HG02840 (cell line): ENCODE measurements around the gene MCM9.

Experiments
- ATAC-seq: cut with Tn5 transposase; IDR thresholded peaks from one replicate; pipeline ENCODE4 v1.9.1; 2021; ENCODE audit warnings: mild to moderate bottlenecking, moderate library complexity, moderate number of reproducible peaks; ENCODE audit not compliant: unreplicated experiment, low FRiP score

The MCM9 gene

DNA sequence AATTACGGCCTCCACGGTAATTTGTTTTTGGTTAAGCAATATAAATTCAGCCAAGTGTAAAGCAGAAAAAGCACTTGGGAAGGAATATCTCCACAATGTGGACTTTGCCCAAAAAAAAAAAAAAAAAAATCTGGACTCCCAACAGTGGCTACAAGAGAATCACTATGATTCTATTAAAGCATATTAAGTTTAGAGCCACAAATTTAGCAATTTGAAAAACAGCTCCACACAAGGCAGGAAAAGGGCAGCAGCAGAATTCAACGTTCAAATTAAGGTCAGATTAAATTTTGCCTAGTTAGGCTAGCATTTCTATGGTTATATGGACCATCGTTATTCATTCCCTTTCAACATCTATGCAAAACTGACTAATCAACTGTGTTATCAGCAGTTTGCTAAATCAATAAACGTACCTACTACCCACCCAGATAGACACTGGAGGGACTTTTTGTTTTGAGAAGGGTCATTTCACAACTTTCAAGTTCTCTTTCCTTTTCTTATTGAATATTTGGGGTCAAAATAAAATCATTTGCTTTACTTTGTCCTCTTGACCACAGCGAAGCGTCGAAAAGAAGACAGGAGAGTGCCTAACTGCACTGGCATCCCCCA lies 1.0 kb downstream of the MCM9 start:
- peak; percentile 4 for ATAC-seq

DNA sequence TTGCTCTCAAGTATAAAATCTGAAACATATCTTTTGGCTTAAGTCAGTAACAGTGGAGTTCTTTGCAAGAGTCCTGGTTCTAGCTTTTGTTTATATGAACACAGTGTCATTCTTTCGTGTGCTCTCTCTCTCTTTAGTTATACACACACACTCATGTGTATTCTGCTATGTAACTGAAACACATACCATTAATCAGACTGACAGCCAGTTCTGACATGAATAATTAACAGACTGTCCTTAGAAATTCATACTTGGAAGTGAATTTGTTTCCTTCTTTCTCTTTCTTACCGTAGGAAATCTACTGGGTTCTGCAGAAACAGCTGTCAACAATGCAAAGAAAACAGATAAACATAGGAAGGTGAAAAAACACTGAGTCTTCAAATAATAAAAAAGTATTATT lies 2.5 kb downstream of the MCM9 start:
- no peak for ATAC-seq

DNA sequence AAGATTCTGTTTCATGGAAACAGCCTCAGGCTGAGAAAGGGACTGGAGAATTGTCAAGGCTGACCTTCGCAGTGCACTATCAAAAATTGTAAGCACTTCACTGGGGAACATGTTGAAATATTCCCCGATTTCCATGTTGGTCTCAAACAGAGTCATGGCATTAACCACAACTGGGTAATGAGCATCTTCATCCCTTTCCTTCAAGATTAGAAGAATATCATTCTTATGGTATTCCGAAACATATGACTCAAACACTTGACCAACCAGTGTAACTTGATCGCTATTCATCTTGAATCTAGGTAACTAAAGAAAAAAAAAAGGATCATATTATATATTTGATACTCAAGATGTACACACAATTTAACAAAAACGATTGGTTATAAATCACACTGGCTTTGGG lies 3.5 kb downstream of the MCM9 start:
- no peak for ATAC-seq

DNA sequence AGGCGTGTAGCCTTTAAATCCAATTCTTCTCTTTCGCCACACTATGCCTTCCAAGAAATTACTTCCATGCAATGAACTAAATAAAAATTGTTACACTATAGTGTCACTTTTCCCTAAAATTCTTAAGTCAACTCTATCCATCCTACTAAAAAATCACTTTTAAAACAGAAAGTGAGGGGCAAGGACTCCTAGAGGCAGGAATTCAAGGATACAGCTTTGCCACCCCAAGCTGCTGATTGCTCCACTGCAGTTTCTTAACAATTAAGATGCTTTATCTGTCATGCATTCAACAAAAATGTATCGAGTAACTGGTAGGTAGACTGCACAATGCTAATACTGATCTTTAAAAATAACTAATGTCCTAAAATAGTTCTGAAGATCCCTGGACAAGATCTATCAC lies 4.3 kb downstream of the MCM9 start:
- ATAC-seq, result no peak

DNA sequence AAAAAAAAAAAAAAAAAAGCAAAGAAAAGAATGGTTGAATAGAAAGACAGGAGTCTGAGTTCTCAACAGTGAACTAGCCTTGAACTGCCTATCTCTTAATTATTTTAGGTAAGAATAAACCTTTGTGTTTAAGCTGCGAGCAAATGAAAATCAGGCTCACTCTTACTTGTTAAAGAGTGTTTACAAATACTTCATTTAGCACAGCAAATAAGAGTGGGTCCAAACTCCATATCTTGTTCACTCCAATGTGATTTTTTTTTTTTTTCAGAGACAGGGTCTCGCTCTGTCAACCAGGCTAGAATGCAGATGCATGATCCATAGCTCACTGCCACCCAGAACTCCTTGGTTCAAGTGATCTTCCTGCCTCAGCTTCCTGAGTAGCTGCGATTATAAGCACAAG lies 11.9 kb downstream of the MCM9 start:
- ATAC-seq, result no peak

DNA sequence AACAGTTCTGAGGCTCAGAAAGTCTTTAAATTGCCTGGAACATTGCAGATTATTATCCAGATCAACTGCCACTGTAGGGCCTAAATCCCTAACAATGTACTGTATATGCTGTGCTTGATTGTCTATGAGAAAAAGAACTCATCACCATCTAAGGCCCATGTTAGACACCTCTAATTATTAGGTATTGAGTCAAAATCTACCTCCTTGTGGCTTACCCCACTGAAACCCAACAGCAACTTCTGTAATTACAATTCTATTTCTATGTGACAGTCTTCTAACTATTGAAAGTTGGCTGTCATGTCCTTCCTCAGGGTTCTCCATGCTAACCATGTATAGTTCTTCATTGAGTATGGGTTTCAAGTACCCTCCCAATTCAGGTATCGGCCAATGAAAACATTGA lies 13.9 kb downstream of the MCM9 start:
- ATAC-seq, result no peak

DNA sequence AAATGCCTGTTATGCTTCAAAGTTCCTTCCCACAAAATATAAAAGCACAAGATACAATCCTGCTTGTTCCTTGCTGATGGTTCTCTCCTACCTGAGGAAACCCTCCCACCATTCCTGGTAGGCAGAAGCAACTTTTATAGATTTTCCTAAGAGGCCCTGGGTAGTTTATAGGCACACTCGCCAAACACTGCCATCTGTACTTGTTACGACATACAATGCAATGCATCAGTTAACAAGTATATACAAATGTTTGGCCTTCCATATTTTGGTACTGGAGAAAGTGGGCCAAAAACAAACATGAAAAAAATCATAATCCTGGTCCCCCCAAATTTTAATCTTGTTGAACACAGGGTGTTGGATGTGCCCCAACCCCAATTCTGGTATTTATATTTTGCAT lies 16.6 kb downstream of the MCM9 start:
- no peak for ATAC-seq

DNA sequence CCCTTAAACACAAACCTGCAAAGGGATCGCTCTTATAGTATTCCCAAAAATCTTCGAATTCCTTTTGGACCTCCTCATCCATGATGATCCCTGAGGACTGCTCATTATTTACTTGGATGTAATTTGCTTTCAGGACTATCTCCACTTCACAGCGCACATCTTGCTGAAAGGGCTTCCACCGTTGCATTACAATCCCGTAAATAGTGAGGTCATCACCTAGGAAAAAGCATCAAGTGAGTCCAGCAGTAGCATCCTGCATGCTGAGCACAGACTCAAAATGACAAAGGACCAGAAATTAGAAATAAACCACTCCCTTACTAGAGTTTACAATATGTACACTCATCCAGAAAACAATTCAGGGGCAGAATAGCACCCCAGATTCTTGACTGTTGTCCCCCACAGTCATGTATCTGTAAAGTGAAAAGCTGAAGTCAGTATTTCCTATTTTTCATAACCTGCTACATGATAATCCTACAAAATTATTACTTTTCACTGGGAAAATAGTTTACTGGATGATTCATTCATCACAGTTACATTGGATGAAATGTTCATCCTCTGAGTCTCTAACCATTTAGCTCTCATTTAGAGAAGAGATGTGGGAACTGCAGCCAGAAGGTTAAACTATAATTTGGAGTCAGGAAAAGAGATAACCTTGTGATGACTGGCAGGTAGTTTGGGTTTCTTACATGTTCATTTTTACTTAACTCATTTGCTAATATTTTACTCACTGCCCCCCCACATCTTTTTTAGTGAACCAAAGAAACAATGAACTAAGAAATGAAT lies 17.2 kb downstream of the MCM9 start:
- no peak for ATAC-seq

DNA sequence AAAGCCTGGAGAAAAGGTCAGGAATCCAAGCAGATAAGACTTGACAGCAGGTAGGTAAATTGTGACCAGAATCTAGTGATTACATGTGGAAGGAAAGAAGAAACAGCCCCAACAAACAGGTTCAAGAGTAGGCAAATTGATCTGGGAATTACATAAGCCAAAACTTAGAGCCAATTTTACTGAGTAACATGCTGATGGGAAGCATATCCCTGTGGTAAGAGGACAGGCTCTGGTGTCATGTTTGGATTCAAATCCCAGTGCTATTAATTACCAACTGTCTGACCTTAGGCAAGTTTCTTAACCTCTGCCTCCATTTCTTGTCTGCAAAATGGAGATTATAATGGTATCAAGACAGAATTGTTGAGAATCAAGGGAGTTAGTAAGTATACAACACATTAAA lies 20.4 kb downstream of the MCM9 start:
- ATAC-seq, result no peak

DNA sequence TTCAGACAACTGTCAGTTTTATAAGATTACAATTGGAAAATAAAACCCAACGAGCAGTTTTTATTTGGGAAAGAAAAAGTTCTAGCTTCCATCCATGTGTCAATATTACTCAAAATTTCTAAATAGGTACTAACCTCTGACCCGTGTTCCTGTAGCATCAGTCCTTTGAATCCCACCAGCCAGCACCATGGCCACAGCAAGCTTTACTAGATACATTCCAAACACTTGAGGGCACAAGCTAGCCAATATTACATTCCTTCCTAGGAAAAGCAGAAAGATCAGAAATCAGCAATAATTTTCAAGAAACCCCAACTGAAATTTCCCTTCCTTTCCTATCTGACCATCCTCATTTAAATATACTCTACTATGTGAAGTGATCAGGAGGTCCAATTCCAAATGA lies 21.8 kb downstream of the MCM9 start:
- no peak for ATAC-seq

DNA sequence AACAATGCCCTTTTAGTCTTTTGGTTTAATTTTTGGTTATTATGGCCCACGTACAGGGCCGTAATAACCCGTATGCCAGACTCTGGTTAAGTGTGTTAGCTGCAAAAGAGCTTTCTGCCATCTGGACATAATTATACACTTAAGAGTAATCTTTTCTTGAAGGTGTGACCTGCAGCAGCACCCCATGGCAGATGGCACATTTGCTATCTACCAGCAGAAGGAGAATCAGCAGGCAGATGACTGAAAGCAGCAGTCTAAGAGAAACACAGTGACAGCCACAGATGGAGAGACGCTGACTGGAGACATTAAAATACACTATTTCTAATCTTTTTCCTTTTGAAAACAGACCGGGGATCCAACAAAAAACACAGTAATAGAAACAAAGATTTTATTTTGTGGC lies 22.3 kb downstream of the MCM9 start:
- ATAC-seq, result no peak

DNA sequence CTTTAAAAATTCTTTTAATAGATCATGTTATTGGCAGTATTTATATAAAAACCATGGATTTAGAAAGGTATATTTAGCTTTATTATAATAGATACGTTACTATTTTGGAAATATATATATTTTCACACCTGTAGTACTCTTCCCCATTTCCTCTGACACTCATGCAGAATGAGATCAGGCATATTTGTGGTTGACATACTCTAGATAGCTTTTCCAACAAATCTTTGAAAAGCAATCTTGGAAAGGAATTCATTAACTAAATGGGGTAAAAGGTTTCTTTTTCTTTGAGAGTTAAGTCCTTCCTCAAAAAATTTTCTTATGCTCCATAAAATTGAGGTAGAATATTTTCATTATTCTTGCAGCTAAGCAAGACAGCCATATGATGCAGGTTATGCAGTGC lies 26.5 kb downstream of the MCM9 start:
- ATAC-seq, result no peak

DNA sequence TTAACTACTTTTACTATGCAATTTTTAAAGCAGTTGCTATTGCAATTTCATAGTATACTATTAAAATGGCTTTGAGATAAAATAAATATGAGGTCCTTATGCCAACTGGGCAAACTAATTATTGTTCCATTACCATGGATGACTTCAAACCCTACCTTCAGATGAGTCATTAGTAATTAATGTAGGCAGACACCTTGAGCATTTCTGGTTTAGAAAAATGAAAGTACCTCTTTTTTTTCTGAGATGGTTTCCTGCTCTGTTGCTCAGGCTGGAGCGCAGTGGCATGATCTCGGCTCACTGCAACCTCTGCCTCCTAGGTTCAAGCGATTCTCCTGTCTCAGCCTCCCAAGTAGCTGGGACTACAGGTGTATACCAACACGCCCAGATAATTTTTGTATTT lies 29.1 kb downstream of the MCM9 start:
- no peak for ATAC-seq

DNA sequence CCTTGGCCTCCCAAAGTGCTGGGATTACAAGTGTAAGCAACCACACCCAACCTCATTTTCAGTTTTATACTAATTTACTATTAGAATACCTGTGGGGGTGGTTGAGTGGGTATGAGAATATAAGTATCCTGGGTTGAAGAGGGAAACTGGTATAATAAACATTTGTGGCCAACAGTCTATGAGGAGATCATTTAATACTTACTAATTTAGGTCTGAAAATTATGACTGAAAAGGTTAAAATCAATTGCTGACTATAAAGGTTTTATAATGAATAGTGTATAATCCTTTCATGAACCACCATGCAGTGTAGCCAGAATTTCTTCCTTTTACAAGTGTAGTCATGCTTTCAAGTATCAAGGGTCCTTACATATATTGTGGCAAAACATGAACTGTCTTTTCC lies 29.9 kb downstream of the MCM9 start:
- ATAC-seq, result no peak

DNA sequence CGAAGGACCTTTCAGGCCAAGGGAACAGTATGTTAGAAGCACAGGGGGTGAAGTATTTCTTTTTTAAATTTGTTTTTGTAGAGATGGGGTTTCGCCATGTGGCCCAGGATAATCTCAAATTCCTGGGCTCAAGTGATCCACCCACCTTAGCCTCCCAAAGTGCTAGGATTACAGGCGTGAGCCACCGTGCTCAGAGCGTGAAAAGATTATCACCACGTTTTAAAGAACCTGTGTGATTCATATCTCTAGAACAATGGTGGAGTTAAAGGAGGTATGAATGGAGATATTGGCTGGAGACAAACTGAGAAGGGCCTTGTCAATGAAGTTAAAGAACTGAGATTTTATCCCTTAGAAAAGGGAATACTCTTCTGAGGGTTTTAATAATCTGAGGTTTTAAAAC lies 31.3 kb downstream of the MCM9 start:
- no peak for ATAC-seq

DNA sequence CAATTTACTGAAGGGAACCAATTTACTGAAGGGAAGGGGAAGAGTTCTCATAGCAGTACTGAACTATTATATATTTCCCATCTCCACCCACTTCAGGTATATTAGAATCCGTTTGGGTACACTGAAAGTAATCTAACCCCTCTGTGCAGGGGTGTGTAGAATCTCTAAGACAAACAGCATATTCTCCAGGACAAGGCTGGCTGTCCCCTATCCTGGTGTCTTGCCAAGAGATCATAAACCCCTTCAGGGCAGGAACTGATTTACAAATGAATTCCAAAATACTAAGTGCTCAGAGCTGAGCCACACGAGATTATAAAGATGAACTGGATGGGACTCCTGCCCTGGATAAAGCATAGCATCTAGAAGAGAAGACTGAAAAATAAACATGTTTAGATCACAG lies 31.8 kb downstream of the MCM9 start:
- ATAC-seq, result no peak

DNA sequence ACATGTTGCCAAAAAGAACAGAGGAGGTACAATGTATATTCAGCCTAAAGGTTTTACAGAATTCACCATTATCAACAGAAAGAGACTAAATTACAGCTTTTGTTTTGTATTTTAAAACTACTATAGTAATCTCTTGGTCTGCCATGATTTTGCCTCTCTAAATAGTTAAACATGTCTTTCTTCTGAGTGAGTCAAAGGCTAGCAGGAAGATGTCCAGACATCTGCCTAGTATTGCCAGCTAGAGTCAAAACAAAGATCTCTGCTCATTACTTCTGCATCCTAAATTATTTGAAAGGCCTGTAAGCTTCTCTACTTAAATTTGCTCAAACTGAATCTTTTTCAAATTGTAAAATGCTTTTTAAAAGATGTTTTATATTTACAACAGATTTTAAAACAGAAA lies 32.2 kb downstream of the MCM9 start:
- no peak for ATAC-seq

DNA sequence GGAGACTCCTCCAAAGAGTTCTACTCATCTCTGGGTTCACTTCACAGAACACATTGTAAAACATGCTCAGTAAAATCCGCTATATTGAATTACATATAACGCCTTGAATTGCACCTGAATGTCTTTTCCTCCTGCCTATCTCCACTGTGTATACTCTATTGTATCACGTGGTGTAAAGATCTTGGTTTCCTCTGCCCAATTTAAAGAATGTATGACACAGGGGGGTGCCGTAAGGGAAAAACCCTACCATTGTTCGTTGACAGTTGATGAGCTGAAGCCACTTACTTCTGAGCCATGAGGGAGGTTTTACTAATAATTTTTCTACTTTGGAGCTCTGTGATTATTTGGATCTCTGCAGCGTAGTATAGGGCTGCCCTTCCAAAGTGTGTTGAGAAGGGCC lies 35.0 kb downstream of the MCM9 start:
- ATAC-seq, result no peak

DNA sequence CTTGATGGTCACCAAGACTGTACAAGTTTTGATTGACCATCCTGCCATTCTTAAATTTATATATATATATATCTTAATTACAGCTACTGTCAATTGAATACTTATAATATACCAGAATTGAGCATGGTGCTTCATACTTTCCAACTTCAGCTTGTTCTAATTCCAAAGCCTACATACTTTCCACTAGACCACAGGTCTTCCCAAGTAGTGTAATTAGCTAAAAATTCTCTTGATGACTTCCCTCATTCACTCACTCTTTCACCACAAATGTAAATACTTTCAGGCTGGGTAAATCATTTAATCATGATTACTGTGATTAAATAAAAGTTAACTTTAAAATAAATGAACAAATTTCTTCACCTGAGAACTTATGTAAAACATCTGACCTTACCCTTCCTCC lies 37.6 kb downstream of the MCM9 start:
- ATAC-seq, result no peak

DNA sequence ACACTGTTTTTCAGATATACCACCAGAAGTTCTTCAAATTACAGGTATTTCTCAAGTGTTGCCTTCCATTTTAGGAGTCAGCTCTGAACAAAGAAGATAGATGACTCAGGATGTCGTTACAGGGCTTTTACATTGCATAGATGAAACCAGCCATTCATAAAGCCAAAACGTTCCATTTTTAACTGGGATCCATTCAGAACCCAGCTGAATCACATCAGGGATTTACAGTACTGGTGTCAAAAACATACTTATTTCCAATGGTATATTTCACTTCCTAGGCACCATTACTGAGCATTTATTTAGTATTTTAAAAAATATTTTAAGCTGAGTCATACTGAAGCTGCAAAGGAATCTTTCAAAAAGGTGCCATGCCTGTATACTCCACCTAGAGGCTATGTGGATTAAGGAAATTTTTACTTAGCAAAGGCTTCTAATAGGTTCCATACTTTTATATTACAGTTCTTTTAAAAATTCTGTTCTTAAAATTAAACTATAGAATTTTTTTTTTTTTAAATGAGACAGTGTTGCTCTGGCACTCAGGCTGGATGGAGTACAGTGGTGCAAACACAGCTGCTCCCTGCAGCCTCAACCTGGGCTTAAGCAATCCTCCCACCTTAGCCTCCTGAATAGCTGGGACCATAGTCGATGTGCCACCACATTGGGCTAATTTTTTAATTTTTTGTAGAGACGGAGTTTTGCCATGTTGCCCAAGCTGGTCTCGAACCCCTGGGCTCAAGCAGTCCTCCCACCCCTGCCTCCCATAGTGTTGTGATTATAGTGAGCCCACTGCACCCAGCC lies 38.4 kb downstream of the MCM9 start:
- no peak for ATAC-seq

DNA sequence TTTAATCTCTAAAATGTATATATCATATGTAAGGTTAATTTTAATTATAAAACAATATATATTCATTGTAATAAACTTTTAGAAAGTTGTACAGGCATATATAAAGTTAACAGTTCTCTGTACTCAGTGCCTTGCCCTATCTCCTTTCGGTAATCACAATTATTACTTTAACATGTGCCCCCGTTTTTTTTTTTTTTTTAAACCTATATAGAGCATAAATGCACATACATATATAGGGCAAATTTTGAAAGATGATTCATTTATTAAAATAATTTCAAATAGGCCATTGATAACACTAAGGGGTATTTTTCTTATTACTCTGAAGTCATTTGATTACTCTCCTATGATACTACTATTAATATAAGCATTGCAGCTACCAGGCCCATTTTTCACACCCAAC lies 39.1 kb downstream of the MCM9 start:
- ATAC-seq, result no peak

DNA sequence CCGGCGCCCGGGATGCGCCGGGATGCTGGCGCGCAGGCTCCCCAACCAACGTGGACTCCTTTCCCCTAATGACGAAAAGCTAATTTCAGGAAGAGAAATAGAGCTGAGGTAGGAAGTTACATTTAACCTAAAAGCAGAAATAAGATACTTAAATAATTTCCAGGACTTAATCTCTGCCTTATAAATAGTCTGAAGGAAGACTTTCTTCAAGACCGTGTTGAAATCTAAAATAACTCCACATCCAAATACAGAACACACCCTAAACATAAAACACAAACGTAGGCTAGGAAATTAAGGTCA lies 39.7 kb downstream of the MCM9 start:
- no peak for ATAC-seq
